Pancreas (tissue), 10 donors: ENCODE results near the gene CTSE. TPM values are rescaled to one million over a fixed set of nuclear protein-coding genes. Genes with fewer than 3 reads are reported as not detected.

ENCODE experiments used
- ATAC-seq, 4 donors: fragments of 200-7000 bp; cut with Tn5 transposase; one replicate each; pipeline versions ENCODE4 v1.8.0 to v1.9.1; 2020; ENCODE audit warnings: mild to moderate bottlenecking in 4 of 4, moderate library complexity in 4 of 4
- DNase-seq, 6 donors: peaks; one replicate each; pipeline ENCODE4 v3.0.0-alpha.2; 2020
- FAIRE-seq: peaks from 2 replicates; lab custom pipeline; 2012; peaks lifted over from hg19 to GRCh38; lab: Jason Lieb, UNC
- H3K27ac ChIP-seq, 4 donors: fragments of 200-600 bp; sonication (generic); 1 replicate in 3 of 4; 2 replicates in 1 of 4; pipeline versions ENCODE4 v1.5.0 to v1.8.0; 2020
- H3K27me3 ChIP-seq, 4 donors: fragments of 200-600 bp; one replicate each; pipeline ENCODE4 v1.8.0; 2021
- H3K36me3 ChIP-seq, 3 donors: fragments of 200-600 bp; sonication (generic) in 1 of 3; one replicate each; pipeline versions ENCODE4 v1.5.0 to v1.8.0; 2020 to 2021
- H3K4me1 ChIP-seq, 3 donors: fragments of 200-600 bp; one replicate each; pipeline ENCODE4 v1.8.0; 2021
- H3K4me3 ChIP-seq, 4 donors: fragments of 200-600 bp; sonication (generic) in 2 of 4; one replicate each; pipeline versions ENCODE4 v1.5.0 to v1.8.0; 2020 to 2021
- H3K9me3 ChIP-seq, 4 donors: fragments of 200-600 bp; one replicate each; pipeline ENCODE4 v1.8.0; 2021
- CTCF ChIP-seq, 4 donors: fragments of 200-600 bp; sonication (generic) in 3 of 4; IDR thresholded peaks; one replicate each; pipeline versions ENCODE4 v1.5.0 to v1.8.0; 2021; ENCODE audit warnings: antibody characterized with exemption in 4 of 4
- WGBS, 2 donors: extraction: QIAGEN DNeasy Blood & Tissue Kit; methylation state at CpG; one replicate each; pipeline ENCODE4 v1.1.7; 2013; 5-methylcytosine and 5-hydroxymethylcytosine counted together
- intact Hi-C, 3 donors: fragments of 100-400 bp; cut with DNase I; formaldehyde crosslinking; loops; one replicate each; pipeline versions ENCODE4 v1.11.1 to v1.14.2; 2022
- polyA plus RNA-seq, 2 donors: library from polyadenylated mRNA; stranded (reverse); fragments of 200-250 nt; gene quantifications; one replicate each; pipeline ENCODE4 v1.2.3, GENCODE V29; 2013
- total RNA-seq, 6 donors: library from RNA; stranded (reverse); fragmentation: NEBNext Ultra II Directional in 4 of 6; extraction: Animal tissue kit (Norgen Biotek cat#: 25700) in 4 of 6; gene quantifications; one replicate each; pipeline versions ENCODE4 v1.2.1 to v1.2.4, GENCODE V29; 2021 to 2023
- donor health status: healthy with polysubstance abuse.
- donor health status: DM: no; HTN: no; CAD: no; lungs with moderate emphysema.
- donor health status: DM: no; HTN: no; CAD: no.
- donor health status: control.
- donor health status: control.
- donor health status: Bipolar disorder and iron deficiency.
- donor health status: DM: yes; HTN: yes; CAD: no.
- donor health status: DM: no; HTN: no; CAD: no.
- donor health status: DM: no; HTN: no; CAD: no.
- donor health status: DM: yes; HTN: yes; CAD: no.

Gene CTSE
- total and polyA plus RNA-seq, 8 donors = 0.51 to 42.4 (median 2.6) TPM

DNA sequence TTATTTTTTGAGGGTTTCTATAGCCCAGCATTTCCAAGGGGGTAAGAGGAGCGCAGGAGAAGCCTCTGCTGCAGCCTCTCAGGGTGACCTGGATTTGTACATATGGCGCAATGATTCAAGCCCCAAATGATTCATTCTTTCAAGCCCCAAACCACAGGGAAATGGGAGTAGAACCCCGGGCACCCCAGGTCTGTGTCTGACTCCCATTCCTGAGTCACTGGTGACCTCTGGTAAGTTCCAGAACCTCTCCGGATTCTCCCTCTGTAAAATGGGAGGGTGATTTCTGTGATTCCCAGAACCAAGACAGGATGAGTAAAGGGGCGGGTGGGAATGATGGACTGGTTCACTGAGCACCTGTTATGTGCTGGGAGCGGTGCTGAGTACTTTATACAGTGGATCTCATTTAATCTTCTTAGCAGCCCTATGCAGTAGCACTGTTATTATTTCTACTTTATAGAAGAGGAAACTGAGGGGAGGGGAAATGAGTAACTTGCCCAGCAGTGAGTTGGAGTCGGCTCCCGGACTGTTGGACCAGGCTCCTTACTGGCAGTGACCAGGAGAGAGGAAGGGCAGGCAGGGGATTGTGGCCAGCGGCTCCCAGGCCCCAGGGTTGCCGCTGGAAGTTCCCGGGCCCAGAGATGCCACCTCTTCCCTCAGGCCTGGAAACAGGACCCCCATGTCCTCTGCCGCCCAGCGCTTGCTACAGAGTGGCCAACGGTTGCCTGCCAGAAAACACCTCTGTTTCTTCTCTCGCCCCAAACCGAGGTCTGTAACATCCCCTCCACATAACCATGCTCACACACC lies 60.1 kb downstream of the CTSE start:
- Histone ChIP-seq H3K36me3 (no peaks in the 10 kb centered on the region), H3K4me3 (no peak overlapping the region), H3K27ac (no peak overlapping the region), H3K4me1 (no peaks in the 10 kb centered on the region), H3K27me3 (no peaks in the 10 kb centered on the region), H3K9me3 (no peaks in the 10 kb centered on the region)
- DNase-seq (no peak), ATAC-seq (no peak), FAIRE-seq (no peak)
- intact Hi-C loops = no loop called here
- TF ChIP-seq CTCF (IDR thresholded peaks at IDR 0.05) = no peak
- 88 to 89% methylated on average over 16 of the region's 16 CpGs for WGBS, 2 donors

DNA sequence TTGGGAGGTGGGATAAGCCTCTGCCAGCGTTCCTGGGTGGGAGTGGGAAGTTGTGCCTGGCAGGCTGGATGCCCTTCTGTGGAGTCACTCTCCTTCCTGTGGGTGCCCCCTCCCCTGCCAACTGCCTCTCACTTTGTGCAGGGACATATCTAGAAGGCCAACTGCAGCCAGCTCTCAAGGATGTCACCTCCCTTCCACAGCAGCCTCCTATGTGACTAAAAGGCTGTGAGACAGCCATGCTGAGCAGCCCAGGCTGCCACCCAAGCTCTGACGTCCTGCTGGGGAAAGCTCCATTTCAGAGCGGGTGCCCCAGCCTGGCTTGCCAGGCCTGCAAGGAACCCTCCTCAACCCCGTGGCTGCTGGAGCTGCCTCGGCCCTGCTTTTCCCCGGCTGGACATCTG lies 60.9 kb downstream of the CTSE start:
- Histone ChIP-seq H3K27ac (peak overlapping the region in 2 of 4 donors; percentile 14 to 33), H3K36me3 (no peaks in the 10 kb centered on the region), H3K9me3 (no peaks in the 10 kb centered on the region), H3K27me3 (no peaks in the 10 kb centered on the region), H3K4me3 (no peak overlapping the region), H3K4me1 (no peaks in the 10 kb centered on the region)
- DNase-seq (no peak), ATAC-seq (no peak), FAIRE-seq (no peak)
- TF ChIP-seq CTCF (IDR thresholded peaks at IDR 0.05) = no peak
- intact Hi-C loops = no loop called here
- 85 to 92% methylated on average over 6 of the region's 6 CpGs for WGBS, 2 donors

GRCh38 chr1:205961991-205962820 lies 61.5 kb downstream of the CTSE start:
- Histone ChIP-seq H3K27ac (peak overlapping the region in 2 of 4 donors; percentile 33 to 58), H3K4me3 (no peak overlapping the region), H3K9me3 (no peaks in the 10 kb centered on the region), H3K36me3 (no peaks in the 10 kb centered on the region), H3K4me1 (no peaks in the 10 kb centered on the region), H3K27me3 (no peaks in the 10 kb centered on the region)
- ATAC-seq = peak in 3 of 4 donors; percentile 40 to 77 (median 62)
- no peak for FAIRE-seq
- WGBS, 2 donors = 73 to 79% methylated on average over 9 of the region's 9 CpGs
- no peak for DNase-seq
- intact Hi-C loops = no loop called here
- TF ChIP-seq CTCF (IDR thresholded peaks at IDR 0.05) = no peak

- no peak for DNase-seq
- Histone ChIP-seq H3K27ac (peak overlapping the region in 2 of 4 donors; percentile 33 to 58), H3K4me3 (no peak overlapping the region), H3K36me3 (no peaks in the 10 kb centered on the region), H3K27me3 (no peaks in the 10 kb centered on the region), H3K4me1 (no peaks in the 10 kb centered on the region), H3K9me3 (no peaks in the 10 kb centered on the region)
- no peak for TF ChIP-seq CTCF (IDR thresholded peaks at IDR 0.05)
- 61 to 68% methylated on average over 2 of the region's 2 CpGs for WGBS, 2 donors
- ATAC-seq = peak in 3 of 4 donors; percentile 18 to 79 (median 63)
- intact Hi-C loops = no loop called here
- no peak for FAIRE-seq
Measured at GRCh38 chr1:205961405-205961804, 62.3 kb downstream of the CTSE start.
